OCI-LY7 (cell line): ENCODE data around the gene HID1.
"Not testable (repeated sequence)": the region's sequence is repeated elsewhere in the genome, so short reads cannot be mapped to it uniquely, and the experiment has no call there.

Experiments
- EZH2phosphoT487 ChIP-seq: fragments of 200-600 bp; sonication (generic); IDR thresholded peaks from 2 replicates; pipeline ENCODE4 v1.6.1; 2018; ENCODE audit warnings: low read depth, borderline replicate concordance, mild to moderate bottlenecking, mixed run types, antibody characterized with exemption, low read length, moderate library complexity, mixed read lengths
- TF ChIP-seq, protein P1 (sequence below): fragments of 200-600 bp; sonication (generic); conservative IDR thresholded peaks from 2 replicates; pipeline ENCODE4 v1.5.1; 2014; ENCODE audit warnings: mild to moderate bottlenecking, antibody characterized with exemption, low read length, moderate library complexity, mixed read lengths

DNA sequence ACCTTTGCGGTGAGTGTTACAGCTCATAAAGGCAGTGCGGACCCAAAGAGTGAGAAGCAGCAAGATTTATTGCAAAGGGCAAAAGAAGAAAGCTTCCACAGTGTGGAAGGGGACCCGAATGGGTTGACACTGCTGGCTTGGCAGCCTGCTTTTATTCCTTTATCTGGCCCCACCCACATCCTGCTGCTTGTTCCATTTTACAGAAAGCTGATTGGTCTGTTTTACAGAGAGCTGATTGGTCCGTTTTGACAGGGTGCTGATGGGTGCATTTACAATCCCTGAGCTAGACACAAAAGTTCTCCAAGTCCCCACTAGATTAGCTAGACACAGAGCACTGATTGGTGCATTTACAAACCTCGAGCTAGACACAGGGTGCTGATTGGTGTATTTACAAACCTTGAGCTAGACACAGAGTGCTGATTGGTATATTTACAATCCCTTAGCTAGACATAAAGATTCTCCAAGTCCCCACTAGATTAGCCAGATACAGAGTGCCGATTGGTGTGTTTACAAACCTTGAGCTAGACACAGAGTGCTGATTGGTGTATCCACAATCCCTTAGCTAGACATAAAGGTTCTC is 66.3 kb downstream of the HID1 start:
- TF ChIP-seq, protein P1, sequence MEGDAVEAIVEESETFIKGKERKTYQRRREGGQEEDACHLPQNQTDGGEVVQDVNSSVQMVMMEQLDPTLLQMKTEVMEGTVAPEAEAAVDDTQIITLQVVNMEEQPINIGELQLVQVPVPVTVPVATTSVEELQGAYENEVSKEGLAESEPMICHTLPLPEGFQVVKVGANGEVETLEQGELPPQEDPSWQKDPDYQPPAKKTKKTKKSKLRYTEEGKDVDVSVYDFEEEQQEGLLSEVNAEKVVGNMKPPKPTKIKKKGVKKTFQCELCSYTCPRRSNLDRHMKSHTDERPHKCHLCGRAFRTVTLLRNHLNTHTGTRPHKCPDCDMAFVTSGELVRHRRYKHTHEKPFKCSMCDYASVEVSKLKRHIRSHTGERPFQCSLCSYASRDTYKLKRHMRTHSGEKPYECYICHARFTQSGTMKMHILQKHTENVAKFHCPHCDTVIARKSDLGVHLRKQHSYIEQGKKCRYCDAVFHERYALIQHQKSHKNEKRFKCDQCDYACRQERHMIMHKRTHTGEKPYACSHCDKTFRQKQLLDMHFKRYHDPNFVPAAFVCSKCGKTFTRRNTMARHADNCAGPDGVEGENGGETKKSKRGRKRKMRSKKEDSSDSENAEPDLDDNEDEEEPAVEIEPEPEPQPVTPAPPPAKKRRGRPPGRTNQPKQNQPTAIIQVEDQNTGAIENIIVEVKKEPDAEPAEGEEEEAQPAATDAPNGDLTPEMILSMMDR, result not testable (repeated sequence)
- not testable (repeated sequence) for TF ChIP-seq EZH2phosphoT487
